Thyroid gland (tissue), 4 donors: ENCODE measurements around the gene FCHSD2. TPM values are rescaled to one million over a fixed set of nuclear protein-coding genes. Genes with fewer than 3 reads are reported as not detected.

Experiments
- DNase-seq, 2 donors: peaks; one replicate each; pipeline ENCODE4 v3.0.0-alpha.2; 2019
- H3K27ac ChIP-seq, 3 donors: fragments of 200-600 bp; sonication (generic); 1 replicate in 2 of 3; 2 replicates in 1 of 3; pipeline ENCODE4 v1.5.1; 2016 to 2019; ENCODE audit warnings: mild to moderate bottlenecking in 1 of 3, moderate library complexity in 1 of 3
- H3K27me3 ChIP-seq: fragments of 200-600 bp; sonication (generic); one replicate; pipeline ENCODE4 v1.5.1; 2019
- H3K36me3 ChIP-seq, 2 donors: fragments of 200-600 bp; sonication (generic); one replicate each; pipeline ENCODE4 v1.5.1; 2016 to 2019
- H3K4me1 ChIP-seq, 2 donors: fragments of 200-600 bp; sonication (generic); one replicate each; pipeline ENCODE4 v1.5.1; 2017 to 2019
- H3K4me3 ChIP-seq, 3 donors: fragments of 200-600 bp; sonication (generic); replicated peaks in 1 of 3; 1 replicate in 2 of 3; 2 replicates in 1 of 3; pipeline ENCODE4 v1.5.1; 2016; ENCODE audit warnings: mild to moderate bottlenecking in 1 of 3
- H3K9me3 ChIP-seq: fragments of 200-600 bp; sonication (generic); one replicate; pipeline ENCODE4 v1.5.1; 2017
- POLR2A ChIP-seq, 2 donors: fragments of 450-650 bp; IDR thresholded peaks; one replicate each; pipeline ENCODE4 v1.6.1; 2017; ENCODE audit warnings: antibody characterized with exemption in 2 of 2, mild to moderate bottlenecking in 2 of 2, moderate library complexity in 1 of 2
- WGBS, 2 donors: methylation state at CpG; one replicate each; pipeline ENCODE4 v1.1.5; 2017; 5-methylcytosine and 5-hydroxymethylcytosine counted together
- intact Hi-C: fragments of 100-400 bp; cut with DNase I; formaldehyde crosslinking; loops from one replicate; pipeline ENCODE4 v1.15.1; 2023
- total RNA-seq, 4 donors: library from RNA; depleted of rRNA; stranded (reverse); fragments of >200 nt; gene quantifications; one replicate each; pipeline ENCODE4 v1.2.3, GENCODE V29; 2016
- TF ChIP-seq, protein P1 (sequence below), 6 experiments: fragments of 200-600 bp in 3 of 6; fragments of 450-650 bp in 3 of 6; sonication (generic) in 3 of 6; IDR thresholded peaks; one replicate each; pipeline ENCODE4 v1.5.1; 2016 to 2019; ENCODE audit warnings: antibody characterized with exemption in 6 of 6, mild to moderate bottlenecking in 2 of 6, inconsistent platforms in 1 of 6, moderate library complexity in 1 of 6

Gene FCHSD2
- total RNA-seq, 4 donors from 2014 or later = 13.5 to 21.7 (median 16.9) TPM

DNA sequence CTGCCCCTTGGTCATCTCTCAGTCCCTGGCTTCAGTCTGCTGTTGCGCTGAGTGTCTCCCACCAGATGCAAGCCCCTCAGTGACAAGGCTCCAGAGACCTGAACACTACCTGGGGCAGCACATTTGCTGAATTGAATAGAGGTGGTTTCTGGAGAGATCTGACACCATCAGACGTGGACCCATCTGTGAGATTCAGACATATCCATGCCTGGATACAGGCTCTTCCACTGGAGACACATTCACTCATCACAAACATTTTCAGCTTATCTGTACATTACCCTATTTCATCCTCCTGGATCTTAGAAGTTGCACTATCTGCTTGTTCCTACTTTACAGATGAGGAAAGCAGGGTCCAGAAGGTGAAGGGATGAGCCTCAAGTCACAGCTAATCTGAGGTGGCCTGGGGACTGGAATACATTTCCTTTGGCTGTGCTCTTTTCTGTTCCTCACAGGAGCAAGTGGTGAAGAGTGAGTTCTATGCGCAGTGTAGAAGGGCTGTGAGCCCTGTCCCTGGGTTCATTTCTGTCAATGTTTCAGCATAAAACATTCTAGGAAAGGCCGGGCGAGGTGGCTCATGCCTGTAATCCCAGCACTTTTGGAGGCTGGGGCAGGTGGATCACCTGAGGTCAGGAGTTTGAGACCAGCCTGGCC is 308.9 kb downstream of the FCHSD2 start:
- intact Hi-C loops = loop anchor here (5.0 kb wide), 1 partner anchor 459 kb away; no protein-coding TSS in a partner anchor
- Histone ChIP-seq H3K27ac (peak overlapping the region; percentile 9 to 60 (median 59)), H3K36me3 (peaks cover 0 to 5% of the 10 kb centered on the region in 2 donors), H3K9me3 (no peaks in the 10 kb centered on the region), H3K27me3 (no peaks in the 10 kb centered on the region), H3K4me1 (peaks cover 5 to 36% of the 10 kb centered on the region in 2 donors), H3K4me3 (no peak overlapping the region)
- WGBS, 2 donors = 93 to 98% methylated on average over 5 of the region's 5 CpGs
- no peak for TF ChIP-seq POLR2A (IDR thresholded peaks at IDR 0.05)
- TF ChIP-seq, protein P1, sequence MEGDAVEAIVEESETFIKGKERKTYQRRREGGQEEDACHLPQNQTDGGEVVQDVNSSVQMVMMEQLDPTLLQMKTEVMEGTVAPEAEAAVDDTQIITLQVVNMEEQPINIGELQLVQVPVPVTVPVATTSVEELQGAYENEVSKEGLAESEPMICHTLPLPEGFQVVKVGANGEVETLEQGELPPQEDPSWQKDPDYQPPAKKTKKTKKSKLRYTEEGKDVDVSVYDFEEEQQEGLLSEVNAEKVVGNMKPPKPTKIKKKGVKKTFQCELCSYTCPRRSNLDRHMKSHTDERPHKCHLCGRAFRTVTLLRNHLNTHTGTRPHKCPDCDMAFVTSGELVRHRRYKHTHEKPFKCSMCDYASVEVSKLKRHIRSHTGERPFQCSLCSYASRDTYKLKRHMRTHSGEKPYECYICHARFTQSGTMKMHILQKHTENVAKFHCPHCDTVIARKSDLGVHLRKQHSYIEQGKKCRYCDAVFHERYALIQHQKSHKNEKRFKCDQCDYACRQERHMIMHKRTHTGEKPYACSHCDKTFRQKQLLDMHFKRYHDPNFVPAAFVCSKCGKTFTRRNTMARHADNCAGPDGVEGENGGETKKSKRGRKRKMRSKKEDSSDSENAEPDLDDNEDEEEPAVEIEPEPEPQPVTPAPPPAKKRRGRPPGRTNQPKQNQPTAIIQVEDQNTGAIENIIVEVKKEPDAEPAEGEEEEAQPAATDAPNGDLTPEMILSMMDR (IDR thresholded peaks at IDR 0.05) = no peak
- no peak for DNase-seq

DNA sequence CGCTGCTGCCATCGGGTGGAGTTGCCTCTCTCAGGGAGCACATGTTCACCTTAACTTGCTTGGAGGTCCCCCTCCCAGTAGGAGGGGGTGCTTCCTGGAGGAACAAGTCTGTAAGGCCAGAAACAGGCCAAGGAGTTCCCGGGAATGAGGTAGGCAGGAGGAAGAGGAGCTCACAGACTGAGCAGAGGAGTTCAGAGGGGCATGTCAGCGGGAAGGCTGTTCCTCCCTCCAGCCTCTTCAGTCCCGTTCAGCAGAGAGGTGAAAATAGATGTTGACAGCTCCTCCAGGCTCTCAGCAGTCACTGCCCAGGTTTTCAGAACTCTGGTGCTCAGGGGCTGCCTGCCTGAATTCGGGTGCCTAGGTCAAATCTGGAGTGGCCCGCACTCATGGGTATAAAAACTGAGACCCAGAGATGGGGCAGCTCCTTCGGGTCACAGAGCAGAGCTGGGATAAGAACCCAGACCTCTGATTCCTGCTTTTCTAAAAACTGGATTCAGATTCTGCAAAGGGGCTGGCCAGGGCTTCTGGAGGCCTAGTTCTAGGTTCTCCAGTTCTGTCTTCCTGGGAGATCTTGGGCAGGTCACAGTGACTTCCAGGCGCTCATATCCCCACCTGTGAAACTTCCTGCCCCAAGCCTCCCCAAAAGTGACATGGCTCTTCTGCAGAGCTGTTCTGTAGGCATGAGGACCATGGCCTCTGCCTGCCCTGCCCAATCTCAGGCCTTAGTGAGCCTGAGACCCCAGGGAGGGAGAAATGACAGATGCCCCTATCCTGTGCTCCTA is 309.6 kb downstream of the FCHSD2 start:
- no peaks in the 10 kb centered on the region for H3K27me3 ChIP-seq
- H3K4me1 ChIP-seq = peaks cover 5 to 36% of the 10 kb centered on the region in 2 donors
- WGBS, 2 donors = 66 to 86% methylated on average over 9 of the region's 9 CpGs
- no peak for TF ChIP-seq POLR2A (IDR thresholded peaks at IDR 0.05)
- TF ChIP-seq, protein P1 (IDR thresholded peaks at IDR 0.05) = no peak
- H3K4me3 ChIP-seq = no peak overlapping the region
- peaks cover 0 to 3% of the 10 kb centered on the region in 2 donors for H3K36me3 ChIP-seq
- no peaks in the 10 kb centered on the region for H3K9me3 ChIP-seq
- H3K27ac ChIP-seq = peak overlapping the region in 2 of 3 donors; percentile 59 to 60
- DNase-seq = no peak
- intact Hi-C loops = loop anchor here (5.0 kb wide), 1 partner anchor 460 kb away; no protein-coding TSS in a partner anchor

DNA sequence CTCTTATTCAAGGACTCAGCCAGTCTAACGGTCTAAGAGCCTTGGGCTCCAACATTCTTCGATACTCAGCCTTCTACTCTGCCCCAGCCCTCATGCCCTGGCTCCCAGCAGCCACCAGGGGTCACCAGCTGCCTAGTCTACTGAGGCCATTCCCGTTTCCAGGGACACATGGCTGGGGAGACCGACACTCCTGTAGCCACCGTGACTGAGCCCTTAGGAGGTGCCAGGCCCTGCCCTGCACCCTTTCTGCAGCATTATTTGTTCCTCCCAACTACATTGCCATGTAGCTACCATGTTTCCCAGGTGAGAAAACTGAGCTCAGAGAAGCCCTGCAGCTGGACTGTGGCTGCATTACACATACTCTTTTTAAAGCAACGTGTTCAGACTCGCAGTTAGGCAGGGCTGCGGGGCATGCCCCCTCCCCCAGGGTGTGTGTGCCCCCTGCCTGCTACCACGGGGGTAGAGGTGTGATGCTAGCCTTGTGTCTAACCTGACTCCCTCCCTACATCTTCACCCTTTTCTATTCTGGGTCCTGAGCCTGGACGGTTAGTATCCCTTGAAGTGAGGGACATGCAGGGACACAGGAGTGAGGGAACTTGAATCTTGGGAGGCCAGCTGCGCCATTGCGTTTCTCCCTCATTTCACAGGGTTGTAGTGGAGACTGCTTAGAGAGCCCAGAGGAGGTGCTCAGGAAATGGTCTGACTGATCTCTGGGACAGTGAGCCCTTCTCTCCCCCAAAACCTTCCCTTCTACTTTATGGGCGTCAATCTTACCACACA is 310.4 kb downstream of the FCHSD2 start:
- WGBS, 2 donors = 38 to 41% methylated on average over 13 of the region's 13 CpGs
- Histone ChIP-seq H3K4me1 (peaks cover 5 to 36% of the 10 kb centered on the region in 2 donors), H3K27me3 (no peaks in the 10 kb centered on the region), H3K9me3 (no peaks in the 10 kb centered on the region), H3K4me3 (no peak overlapping the region), H3K36me3 (no peaks in the 10 kb centered on the region), H3K27ac (peak overlapping the region in 1 of 3 donors; percentile 59)
- DNase-seq = peak; percentile 88 to 91
- intact Hi-C loops = loop anchor here (2.0 to 5.0 kb wide), 2 partner anchors 345 to 461 kb away; no protein-coding TSS in a partner anchor
- no peak for TF ChIP-seq POLR2A (IDR thresholded peaks at IDR 0.05)
- TF ChIP-seq, protein P1 (IDR thresholded peaks at IDR 0.05) = peak; percentile 69 to 98 (median 96)

DNA sequence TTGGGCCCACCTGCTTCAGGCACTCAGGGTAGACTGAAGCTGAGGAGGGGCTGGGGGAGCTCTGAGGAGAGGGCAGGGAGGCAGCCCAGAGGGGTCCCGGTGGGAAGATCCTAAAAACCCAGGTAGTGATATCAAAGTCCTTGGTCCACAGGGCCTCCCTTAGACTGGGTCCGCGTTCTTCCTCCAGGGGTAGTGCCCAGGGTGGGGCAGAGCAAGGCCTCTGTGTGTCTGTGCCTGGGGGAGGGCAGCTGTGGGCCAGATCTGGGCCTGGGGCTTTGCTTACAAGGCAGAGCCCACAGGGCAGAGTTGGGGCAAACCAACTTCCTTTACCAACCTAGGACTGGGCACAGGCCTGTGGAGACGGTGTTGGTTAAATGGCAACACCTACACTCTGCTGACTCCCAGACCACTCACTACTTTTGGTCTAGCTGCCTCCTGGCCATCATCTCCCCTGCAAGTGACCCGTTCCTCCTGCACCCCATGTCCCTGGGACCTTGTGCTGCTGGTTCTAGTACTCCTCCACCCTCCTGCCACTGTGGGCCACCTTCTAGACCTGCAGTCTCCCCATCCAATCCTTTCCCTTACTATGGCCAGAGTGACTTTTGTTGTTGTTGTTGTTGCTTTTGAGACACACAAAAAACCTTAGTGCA is 312.1 kb downstream of the FCHSD2 start:
- TF ChIP-seq, protein P1 (IDR thresholded peaks at IDR 0.05) = no peak
- no peak for TF ChIP-seq POLR2A (IDR thresholded peaks at IDR 0.05)
- Histone ChIP-seq H3K4me3 (no peak overlapping the region), H3K27ac (no peak overlapping the region), H3K4me1 (peaks cover 5 to 28% of the 10 kb centered on the region in 2 donors), H3K9me3 (no peaks in the 10 kb centered on the region), H3K36me3 (no peaks in the 10 kb centered on the region), H3K27me3 (no peaks in the 10 kb centered on the region)
- 90% methylated on average over 5 of the region's 5 CpGs for WGBS, 2 donors
- no peak for DNase-seq
- intact Hi-C loops = loop anchor here (2.0 to 5.0 kb wide), 2 partner anchors 347 to 462 kb away; no protein-coding TSS in a partner anchor
